ENCODE measurements around the gene AGAP1.

DNA sequence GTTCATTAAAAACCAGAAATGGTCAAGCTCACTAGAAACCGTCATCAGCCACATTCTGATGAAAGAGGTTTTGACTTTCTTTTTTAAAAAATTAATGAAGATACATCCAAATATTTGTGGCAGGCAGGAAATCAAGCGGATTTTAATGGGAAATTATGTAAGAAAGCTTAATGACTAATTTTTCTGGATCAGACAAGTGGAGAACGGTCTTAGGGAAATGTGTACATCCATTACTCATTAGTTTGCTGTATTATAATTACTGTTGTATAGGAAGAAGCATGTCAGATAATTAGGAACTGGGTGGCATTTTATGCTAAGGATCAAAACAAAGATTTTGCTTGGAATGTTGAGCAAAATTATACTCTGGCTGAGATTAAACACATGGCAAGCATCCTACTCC, 39.4 kb downstream of the AGAP1 start:
- no peak for TF ChIP-seq CTCF (IDR thresholded peaks at IDR 0.05)
- no peak for TF ChIP-seq POLR2A (IDR thresholded peaks at IDR 0.05)

All from uterus (tissue), 2 donors.